Stomach (tissue), 4 donors: ENCODE data around the gene GLCCI1.

Experiments
- CTCF ChIP-seq, 7 experiments: fragments of 450-650 bp in 4 of 7; fragments of 200-600 bp in 3 of 7; sonication (generic) in 3 of 7; IDR thresholded peaks; one replicate each; pipeline ENCODE4 v1.5.1; 2016 to 2019; ENCODE audit warnings: antibody characterized with exemption in 7 of 7, control low read depth in 2 of 7, mild to moderate bottlenecking in 1 of 7
- EP300 ChIP-seq: sonication (generic); formaldehyde crosslinking; IDR thresholded peaks from one replicate; pipeline ENCODE4 v1.6.1; 2017; ENCODE audit warnings: antibody characterized with exemption
- POLR2A ChIP-seq, 4 donors: fragments of 450-650 bp; IDR thresholded peaks; one replicate each; pipeline ENCODE4 v1.6.1; 2016; ENCODE audit warnings: antibody characterized with exemption in 4 of 4, control low read depth in 2 of 4, mild to moderate bottlenecking in 1 of 4, moderate library complexity in 1 of 4
- POLR2AphosphoS5 ChIP-seq, 3 donors: sonication (generic); formaldehyde crosslinking; IDR thresholded peaks; one replicate each; pipeline ENCODE4 v1.6.1; 2016; ENCODE audit warnings: antibody characterized with exemption in 3 of 3

- no peak for TF ChIP-seq CTCF (IDR thresholded peaks at IDR 0.05)
- TF ChIP-seq POLR2A (IDR thresholded peaks at IDR 0.05): no peak
- TF ChIP-seq EP300: no peak
- TF ChIP-seq POLR2AphosphoS5 (IDR thresholded peaks at IDR 0.05): no peak
Observed at GRCh38 chr7:7980134-7980533, 11.5 kb downstream of the GLCCI1 start.
